ENCODE measurements around the gene LRRC28.

The LRRC28 gene

GRCh38 chr15:99369196-99369595 lies 117.9 kb downstream of the LRRC28 start:
- H3K27ac ChIP-seq (ENCODE audit: extremely low read depth, low read depth, low read length), result no peak overlapping the region
- no peaks in the 10 kb centered on the region for H3K9me3 ChIP-seq (ENCODE audit: control insufficient read depth, insufficient read depth, low read depth, low read length)
- ChIA-PET POLR2A (no interaction called here), CTCF (interaction anchor here (0.7 to 0.8 kb wide), 3 partner anchors 29 to 303 kb away, joined by 3 read pairs; no protein-coding TSS in a partner anchor)
- no peak overlapping the region for H3K4me3 ChIP-seq (ENCODE audit: low read depth, low read length)
- no peaks in the 10 kb centered on the region for H3K4me1 ChIP-seq (ENCODE audit: control insufficient read depth, insufficient read depth, low read length)
- TF ChIP-seq ZBTB48 (tag by site-specific recombination; IDR thresholded peaks at IDR 0.05) (no peak), ZNF558 (tag by site-specific recombination; IDR thresholded peaks at IDR 0.05) (no peak), ZNF140 (tag by site-specific recombination; IDR thresholded peaks at IDR 0.05) (no peak), KLF8 (tag by site-specific recombination; IDR thresholded peaks at IDR 0.05) (no peak), ZNF221 (tag by site-specific recombination; IDR thresholded peaks at IDR 0.05; ENCODE audit: borderline replicate concordance) (no peak), KLF10 (tag by site-specific recombination; IDR thresholded peaks at IDR 0.05) (no peak), ZNF514 (tag by site-specific recombination; IDR thresholded peaks at IDR 0.05) (no peak), PRDM1 (tag by site-specific recombination; IDR thresholded peaks at IDR 0.05) (no peak), ZFP41 (tag by site-specific recombination; IDR thresholded peaks at IDR 0.05; ENCODE audit: borderline replicate concordance) (no peak), ZBTB8A (tag by site-specific recombination; IDR thresholded peaks at IDR 0.05) (no peak), ZNF785 (tag by site-specific recombination; IDR thresholded peaks at IDR 0.05) (no peak), RBAK (tag by site-specific recombination; IDR thresholded peaks at IDR 0.05) (no peak), KLF7 (tag by site-specific recombination; IDR thresholded peaks at IDR 0.05; ENCODE audit: borderline replicate concordance) (no peak), ZNF701 (tag by site-specific recombination; IDR thresholded peaks at IDR 0.05) (no peak), ZBTB26 (tag by site-specific recombination; optimal IDR thresholded peaks at IDR 0.05) (no peak), ZNF112 (tag by site-specific recombination; IDR thresholded peaks at IDR 0.05) (no peak)
- TF ChIP-seq, protein P1, sequence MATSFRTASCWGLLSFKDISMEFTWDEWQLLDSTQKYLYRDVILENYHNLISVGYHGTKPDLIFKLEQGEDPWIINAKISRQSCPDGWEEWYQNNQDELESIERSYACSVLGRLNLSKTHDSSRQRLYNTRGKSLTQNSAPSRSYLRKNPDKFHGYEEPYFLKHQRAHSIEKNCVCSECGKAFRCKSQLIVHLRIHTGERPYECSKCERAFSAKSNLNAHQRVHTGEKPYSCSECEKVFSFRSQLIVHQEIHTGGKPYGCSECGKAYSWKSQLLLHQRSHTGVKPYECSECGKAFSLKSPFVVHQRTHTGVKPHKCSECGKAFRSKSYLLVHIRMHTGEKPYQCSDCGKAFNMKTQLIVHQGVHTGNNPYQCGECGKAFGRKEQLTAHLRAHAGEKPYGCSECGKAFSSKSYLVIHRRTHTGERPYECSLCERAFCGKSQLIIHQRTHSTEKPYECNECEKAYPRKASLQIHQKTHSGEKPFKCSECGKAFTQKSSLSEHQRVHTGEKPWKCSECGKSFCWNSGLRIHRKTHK (tag by site-specific recombination; IDR thresholded peaks at IDR 0.05), result no peak
- TF ChIP-seq, protein P2, sequence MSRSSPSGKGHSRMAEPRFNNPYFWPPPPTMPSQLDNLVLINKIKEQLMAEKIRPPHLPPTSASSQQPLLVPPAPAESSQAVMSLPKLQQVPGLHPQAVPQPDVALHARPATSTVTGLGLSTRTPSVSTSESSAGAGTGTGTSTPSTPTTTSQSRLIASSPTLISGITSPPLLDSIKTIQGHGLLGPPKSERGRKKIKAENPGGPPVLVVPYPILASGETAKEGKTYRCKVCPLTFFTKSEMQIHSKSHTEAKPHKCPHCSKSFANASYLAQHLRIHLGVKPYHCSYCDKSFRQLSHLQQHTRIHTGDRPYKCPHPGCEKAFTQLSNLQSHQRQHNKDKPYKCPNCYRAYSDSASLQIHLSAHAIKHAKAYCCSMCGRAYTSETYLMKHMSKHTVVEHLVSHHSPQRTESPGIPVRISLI (tag by site-specific recombination; IDR thresholded peaks at IDR 0.05), result no peak
- peaks cover 0 to 14% of the 10 kb centered on the region in 2 experiments; a peak in 2 of 3 replicates for H3K36me3 ChIP-seq (ENCODE audit: control insufficient read depth in 2 of 2, insufficient read depth in 1 of 2, low read length in 2 of 2)

GRCh38 chr15:99371180-99372103 lies 120.2 kb downstream of the LRRC28 start:
- no peaks in the 10 kb centered on the region; the same call in 1 of the 2 replicates for H3K9me3 ChIP-seq (ENCODE audit: control insufficient read depth, insufficient read depth, low read depth, low read length)
- H3K4me3 ChIP-seq (ENCODE audit: low read depth, low read length), result no peak overlapping the region
- H3K36me3 ChIP-seq (ENCODE audit: control insufficient read depth in 2 of 2, insufficient read depth in 1 of 2, low read length in 2 of 2), result peaks cover 0 to 9% of the 10 kb centered on the region in 2 experiments; a peak in 1 of 3 replicates
- H3K4me1 ChIP-seq (ENCODE audit: control insufficient read depth, insufficient read depth, low read length), result no peaks in the 10 kb centered on the region
- TF ChIP-seq ZNF704 (tag by site-specific recombination; IDR thresholded peaks at IDR 0.05) (no peak), ZNF692 (tag by site-specific recombination; IDR thresholded peaks at IDR 0.05) (no peak)
- ChIA-PET CTCF (interaction anchor here (0.6 to 1.8 kb wide), 7 partner anchors 9 to 99 kb away, joined by 3 to 14 read pairs (median 4); no protein-coding TSS in a partner anchor), POLR2A (no interaction called here)
- no peak overlapping the region for H3K27ac ChIP-seq (ENCODE audit: extremely low read depth, low read depth, low read length)
